Stimulated activated CD4-positive, alpha-beta T cell treated with anti-CD3 and anti-CD28 coated beads, TNF-alpha, amount 100 ng/mL, for 48 hours (primary cell): ENCODE results near the gene KNSTRN.

Experiments
- DNase-seq, 3 donors: peaks; one replicate each; pipeline ENCODE4 v3.0.0-alpha.2; 2020; ENCODE audit warnings: low read depth in 3 of 3

KNSTRN gene

DNA sequence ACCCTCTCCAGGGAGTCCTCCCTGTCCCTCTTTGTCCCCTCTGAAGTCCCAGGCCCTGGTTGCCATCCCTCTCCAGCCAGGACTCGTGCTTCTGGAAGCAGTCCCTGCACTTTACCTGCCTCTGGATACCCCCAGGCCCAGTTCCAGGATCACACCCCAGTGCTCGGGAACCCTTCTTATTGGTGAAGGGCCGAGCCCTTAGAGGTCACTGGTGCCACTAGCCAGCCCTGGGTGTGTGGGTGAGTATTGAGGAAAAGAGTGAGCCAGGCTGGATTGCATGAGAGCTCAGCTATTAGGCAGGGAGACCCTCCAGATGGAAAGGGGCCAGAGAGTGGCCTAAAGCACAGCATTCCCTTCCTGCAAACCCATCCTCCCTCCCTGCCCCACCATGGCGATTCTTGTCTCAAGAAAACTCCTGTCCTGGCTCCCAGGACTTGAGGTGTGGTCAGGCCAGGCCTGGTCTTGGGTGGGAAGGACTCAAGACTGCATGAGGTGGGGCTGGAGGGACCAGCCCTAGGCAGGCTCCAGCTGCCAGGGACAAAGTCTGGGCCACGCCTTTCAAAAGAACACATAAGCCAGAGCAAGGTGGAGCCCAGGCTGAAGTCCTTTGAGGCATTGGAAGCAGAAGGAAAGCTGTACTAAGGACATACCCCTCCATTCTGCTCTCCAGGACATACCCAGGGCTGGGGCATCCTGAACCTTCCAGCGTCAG is 36.5 kb upstream of the KNSTRN start:
- DNase-seq, result no peak

DNA sequence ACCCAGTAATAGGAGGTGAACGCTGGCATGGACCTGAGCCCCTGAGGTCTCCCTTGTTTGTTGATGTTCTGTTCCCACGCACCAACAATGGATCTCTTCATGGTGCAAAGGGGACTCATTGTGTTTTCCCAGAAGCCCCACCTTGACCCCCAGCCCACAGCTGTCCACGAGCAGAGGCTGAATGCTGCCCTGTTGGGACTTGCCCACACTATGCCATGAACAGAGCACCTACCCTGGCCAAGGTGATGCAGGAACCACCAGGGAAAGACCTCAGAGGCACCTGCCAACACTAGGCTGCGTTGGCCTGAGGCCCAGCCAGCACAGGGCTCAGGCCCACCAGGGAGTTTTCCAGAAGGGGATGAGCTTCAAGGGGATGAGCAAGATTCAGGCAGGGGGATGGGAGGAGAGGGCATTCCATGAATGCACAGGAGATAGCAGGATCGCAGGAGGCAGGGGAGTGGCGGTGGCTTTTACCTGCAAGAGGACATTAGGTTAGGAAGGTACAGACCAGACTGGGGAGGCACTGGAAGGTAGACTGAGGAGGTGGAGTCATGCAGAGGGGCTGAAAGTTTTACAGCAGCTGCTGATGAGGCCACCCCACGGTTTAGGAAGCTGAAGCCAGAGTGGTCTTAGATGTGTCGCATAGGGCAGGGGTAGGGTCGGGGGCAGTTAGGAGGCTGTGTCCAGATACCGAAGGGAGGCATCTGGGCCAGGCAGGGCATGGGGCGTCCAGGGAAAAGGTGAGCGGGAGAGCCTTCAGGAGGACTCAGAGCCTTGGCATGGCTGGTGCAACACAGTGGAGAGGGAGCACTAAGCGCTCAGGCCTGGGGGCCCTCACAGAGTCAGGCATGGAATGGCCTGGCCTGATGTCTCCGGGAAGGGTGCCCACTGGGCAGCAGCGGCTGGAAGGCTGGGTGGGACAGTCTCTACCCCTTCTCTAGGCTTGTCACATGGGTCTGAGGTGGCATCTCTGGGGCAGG is 35.7 kb upstream of the KNSTRN start:
- no peak for DNase-seq

DNA sequence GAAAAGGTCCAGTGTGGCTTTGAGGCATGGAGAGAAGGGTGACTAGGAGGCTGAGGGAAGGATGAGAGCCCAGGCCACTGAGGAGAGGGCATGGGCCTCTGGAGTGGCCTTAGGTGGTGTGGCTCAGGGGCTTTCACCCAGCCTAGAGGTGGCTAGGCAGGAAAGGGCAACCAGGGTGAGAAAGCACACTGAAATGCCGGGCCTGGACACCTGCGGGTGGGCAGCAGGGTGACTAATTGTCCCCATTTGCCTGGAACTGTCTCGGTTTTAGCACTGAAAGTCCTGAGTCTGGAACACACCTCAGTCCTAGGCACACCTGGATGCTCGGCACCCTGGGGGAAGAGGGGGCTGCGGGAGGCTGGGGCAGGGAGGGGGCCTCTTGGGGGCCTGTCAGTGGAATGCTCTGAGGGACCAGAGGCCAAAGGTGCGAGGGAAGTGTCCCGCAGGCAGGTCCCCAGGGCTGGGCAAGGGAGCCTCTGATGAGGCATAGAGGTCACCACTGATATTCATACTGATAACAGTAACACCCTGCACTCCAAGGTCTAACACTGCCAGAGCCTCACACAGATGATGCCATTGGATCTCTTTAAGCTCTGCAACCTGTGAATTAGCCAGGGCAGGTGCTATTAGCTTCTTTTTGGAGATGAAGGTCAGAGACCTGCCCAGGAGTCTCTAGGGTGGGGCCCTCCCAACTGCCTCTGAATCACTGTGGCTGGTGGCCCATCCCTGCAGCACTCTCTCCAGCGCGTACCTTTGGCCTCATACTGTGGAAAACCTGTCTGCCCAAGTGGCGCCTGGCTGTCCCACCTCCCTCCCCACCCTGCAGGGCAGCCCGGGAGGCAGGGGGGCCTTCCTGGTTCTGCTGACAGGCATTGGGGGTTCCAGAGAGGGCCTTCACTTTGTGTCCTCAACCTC is 34.7 kb upstream of the KNSTRN start:
- DNase-seq, result no peak

DNA sequence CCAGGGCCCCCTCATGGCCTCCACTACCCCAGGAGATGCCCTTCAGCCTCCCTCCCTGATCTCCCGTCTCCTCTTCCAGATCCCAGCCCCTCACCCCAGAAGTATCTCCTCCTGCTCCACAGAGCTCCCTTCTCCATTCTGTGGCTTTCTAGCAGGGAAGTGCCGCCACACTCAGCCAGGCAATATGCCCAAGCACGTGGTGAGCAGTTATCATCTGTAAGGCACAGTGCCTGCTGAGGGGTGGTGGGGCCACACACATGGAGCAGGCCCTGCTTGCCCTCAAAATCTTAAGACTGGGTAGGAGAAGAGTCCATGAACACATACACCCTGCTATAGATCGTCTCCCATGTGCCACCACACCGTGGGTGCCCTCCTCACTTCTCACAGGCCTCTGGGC is 34.0 kb upstream of the KNSTRN start:
- no peak for DNase-seq

DNA sequence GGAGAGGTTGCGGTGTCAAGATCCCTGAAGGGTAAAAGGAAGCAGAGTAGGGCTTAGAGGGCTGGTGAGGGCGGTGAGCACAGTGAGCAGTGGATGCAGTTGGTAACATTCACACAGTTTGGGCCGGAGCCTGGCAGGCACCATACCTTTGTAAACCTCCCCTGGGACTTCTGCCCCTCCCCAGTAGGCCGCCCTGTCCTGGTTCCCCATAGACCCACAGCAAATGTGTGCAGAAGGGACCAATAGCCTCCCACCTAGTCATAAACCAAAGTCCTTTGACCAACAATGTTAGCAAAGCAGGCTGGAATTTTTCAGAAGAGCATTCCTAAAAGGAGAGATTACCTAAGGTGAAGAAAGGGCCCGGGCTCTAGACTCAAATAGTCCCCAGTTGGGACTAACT is 33.4 kb upstream of the KNSTRN start:
- DNase-seq, result no peak

DNA sequence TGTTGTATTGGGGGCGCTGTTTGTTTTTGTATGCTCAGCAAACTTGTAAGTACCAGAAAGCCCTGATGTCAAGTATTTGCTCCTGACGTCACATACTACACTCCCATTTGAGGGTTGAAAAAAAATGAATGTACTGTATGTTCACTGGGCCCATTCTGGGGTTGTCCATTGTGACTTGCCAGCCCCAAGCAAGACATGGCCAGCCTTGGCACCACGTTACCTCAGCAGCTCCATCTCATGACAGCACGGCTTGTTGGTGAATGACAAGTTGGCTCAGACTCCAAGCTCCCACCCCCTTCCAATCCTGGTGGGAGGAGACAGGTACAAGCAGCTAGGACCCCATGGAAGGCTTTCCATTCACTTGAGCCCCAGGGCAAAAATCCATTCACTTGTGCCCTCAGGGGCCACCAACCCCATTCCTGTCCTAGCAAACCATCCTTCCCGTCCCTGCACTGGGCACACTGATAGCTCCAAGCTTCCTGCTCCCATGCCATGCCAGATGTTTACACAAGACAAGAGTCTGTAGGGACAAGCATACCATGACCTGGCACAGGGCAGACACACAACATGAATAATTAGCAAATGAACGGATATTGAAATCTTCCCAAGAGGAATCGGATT is 30.1 kb upstream of the KNSTRN start:
- DNase-seq, result no peak

DNA sequence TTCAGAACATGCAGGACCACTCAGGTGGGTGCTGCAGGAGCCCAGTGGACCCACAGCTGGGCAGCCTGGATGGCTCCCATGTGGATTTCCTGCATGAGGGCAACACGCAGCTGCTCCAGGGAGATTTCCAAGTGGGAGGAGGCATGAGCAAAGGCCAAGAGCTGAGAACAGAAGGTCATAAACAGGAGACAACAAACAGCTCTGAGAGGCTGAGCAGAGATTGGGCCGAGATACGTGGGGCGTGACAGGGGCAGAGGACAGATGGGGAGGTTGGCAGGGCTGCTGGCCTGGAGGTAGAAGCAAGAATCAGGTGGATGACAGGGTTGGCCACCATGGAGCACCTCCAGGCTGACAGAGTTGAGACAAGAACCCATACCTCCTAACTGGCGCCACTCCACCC is 28.8 kb upstream of the KNSTRN start:
- DNase-seq, result no peak

DNA sequence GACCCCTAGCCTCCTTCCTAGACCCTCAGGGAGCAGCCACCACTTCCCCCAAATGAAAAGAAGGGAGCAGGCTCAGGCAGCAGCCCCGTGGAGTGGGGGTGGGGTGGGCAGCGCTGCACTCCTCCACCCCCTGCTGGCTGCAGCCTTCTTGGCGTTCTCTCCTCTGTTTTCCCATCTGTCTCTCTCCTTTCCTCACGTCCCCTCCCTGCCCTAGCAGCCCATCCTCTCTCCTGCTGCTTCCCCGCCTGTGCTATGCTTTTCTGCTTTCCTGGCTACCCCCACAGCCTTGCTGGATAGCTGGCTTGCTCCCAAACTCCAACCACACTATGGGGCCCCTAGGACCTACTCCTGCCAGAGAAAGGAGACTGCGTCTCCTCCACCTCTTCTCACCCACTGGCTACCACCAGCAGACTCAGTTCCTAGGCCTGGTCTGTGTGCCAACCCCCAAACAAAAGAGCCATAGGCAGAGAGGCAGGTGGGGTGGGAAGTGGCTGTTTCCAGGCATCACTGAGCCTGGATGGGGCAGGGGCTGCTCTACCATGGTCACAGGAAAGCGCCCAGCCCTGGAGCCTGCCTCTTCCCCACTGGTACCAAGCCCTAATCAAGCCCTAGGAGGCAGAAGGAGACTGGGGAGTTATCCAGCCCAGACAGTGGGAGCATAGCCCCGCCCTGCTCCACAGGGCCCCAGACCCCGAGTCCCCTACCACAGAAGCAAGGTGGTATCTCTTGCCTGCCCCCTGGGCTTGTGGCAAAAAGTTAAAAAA is 27.9 kb upstream of the KNSTRN start:
- no peak for DNase-seq

DNA sequence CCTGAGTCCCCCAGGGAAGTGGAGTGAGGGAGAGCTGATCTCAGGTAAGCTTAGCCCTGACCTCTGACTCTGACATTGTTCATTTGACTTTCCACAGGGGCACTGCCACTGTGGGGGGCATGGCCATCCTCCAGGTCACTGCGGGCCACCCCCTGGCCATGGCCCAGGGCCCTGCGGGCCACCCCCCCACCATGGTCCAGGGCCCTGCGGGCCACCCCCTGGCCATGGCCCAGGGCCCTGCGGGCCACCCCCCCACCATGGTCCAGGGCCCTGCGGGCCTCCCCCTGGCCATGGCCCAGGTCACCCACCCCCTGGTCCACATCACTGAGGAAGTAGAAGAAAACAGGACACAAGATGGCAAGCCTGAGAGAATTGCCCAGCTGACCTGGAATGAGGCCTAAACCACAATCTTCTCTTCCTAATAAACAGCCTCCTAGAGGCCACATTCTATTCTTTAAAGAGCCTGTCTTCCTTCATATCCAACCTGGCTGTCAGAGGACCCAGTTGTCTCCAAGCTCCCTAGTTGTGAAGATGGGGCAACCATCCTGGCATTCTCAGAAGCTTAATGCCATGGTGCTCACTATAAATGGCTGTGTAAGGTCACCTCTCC is 26.4 kb upstream of the KNSTRN start:
- no peak for DNase-seq

DNA sequence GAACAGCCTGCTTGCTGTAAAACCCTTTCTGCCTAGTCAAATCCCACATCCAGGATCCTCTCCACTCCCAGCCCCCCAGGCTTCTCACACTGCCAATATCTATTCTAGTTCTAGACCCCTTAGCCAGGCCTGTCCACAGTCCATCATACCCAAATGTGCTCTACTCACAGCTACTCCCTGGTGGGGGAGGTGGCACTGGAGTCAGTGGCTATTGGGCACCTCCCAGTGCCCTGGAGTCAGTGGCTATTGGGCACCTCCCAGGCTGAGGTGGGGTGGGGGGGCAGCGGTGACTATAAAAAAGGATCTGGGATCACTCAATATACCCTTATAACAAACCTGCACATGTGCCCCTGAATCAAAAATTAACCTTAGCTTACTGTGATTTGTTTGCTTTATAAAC is 25.3 kb upstream of the KNSTRN start:
- no peak for DNase-seq

DNA sequence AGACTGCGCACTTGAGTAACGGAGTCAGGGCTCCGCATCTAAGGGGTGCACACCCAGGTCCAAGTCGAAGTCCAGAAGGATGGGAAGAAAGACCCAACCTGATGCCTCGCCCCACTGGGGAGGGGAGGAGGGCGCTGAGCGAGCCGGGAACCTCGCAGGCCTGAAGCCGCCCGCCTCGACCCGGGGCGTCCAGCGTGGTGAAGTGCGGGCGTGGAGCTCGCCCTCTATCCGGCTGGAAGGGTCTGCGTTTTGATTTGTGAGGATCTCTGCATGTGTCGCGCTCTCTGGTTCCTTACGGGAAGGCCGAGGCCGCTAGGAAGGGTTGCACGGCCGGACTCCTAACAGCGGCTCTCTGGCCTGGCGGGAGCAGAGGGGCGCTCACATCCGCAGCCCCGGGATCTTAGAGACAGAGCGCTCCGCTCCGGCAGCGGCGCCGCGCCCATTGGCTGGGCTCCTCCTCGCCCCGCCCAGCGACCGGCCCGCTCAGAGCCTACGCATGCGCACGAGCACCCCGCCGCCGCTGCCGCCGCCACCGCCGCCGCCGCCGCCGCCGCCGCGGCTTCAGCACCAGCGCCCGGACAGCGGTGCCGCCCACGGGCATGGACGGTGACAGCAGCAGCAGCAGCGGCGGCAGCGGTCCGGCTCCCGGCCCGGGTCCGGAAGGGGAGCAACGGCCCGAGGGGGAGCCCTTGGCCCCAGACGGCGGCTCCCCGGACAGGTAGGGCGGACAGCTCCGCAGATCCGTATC is 24.6 kb upstream of the KNSTRN start, which contains the start of gene DISP2:
Gene DISP2 (plus strand): TSS at position 497 of the 748 bp plus-strand sequence. CDS start 103 bp downstream, at position 600.
- peak; percentile 80 to 86 (median 84) for DNase-seq

DNA sequence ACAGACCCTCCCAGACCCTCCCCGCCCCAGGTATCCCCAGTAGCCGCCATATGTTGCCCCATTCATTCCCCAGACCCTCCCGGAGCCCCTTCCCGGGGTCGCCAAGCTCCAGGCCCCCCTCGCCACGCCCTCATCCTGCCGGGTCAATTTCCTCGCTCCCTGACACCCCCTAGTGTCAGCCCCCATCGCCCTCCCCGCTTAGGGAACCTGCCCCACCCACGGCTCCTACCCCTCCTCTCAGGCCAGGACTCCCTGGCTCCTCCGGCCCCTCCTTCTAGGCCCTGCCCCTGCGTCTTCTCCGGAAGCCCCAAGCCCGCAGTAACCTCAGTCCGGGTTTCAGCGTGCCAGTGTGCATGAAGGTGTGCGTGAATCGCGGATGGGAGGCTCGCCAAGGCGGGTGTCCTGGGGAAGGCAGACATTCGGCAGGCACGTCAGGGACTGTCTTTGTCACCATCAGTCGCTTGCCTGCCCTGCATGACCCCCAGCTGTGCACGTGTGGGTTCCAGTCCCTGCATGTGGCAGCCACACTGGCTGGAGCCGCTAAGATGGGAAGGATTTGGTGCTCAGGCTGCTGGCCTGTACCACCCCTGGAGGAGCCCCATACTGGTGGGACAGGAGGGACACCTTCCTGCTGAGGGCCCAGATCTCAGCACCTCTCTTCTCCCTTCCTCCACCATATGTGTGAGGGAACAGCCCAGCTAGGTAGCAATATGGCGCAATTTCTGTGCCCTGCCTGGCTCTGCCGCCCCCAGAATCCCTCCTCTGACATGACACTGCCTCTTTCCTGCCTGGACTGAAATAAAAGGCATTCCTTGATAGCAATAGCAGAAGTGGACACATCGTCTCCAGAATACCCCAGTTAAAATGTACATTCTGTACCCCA is 23.8 kb upstream of the KNSTRN start:
- DNase-seq, result no peak

DNA sequence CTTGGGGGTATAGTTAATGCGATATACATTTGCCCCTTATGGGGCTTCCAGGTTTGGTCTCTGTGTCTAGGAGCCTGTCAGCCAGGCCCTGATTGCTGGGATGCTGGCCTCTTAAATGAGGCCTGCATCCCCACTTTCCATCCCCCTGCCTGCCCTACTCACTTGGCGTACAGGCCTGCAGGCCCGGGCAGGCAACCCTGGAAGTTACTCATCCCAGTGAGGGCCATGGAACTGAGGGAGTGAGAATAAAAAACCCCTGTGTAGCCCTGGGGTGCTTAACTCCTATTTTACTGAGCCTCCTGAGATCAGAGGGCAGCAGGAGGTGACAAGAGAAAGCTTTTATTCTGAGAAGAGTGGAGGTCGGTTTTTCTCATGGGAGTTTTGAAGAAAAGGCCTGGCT is 22.5 kb upstream of the KNSTRN start:
- DNase-seq, result no peak

DNA sequence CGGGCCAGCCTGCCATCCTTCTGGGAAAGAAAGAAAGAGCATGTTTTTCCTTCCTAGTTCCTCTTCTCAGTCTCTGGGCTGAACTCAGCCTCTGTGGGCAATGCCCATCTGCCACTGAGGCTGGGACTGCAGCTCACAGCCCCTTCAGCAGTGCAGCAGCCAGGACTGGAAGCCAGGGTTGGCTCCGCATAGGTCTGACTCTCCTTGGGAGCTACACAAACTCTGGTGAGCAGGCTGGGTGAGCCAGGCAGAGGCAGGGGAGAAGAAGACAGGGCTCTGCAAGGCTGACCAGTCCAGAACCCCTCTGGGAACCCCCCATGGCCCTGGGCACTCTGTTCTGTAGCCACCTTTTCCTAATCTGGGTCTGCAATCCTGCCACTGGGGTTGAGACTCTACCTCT is 20.9 kb upstream of the KNSTRN start:
- DNase-seq, result no peak

DNA sequence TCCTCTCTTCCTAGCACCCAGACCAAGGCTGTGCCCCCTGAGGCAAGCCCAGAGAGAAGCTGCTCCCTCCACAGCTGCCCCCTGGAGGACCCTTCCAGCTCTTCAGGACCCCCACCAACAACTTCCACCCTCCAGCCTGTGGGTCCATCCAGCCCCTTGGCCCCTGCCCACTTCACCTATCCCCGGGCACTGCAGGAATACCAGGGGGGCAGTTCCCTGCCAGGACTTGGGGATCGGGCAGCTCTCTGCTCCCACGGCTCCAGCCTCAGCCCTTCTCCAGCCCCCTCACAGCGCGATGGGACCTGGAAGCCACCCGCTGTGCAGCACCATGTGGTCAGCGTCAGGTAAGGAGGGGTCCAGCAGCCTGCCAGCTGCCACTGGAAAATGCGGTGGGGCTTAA is 18.9 kb upstream of the KNSTRN start:
- DNase-seq, result no peak

DNA sequence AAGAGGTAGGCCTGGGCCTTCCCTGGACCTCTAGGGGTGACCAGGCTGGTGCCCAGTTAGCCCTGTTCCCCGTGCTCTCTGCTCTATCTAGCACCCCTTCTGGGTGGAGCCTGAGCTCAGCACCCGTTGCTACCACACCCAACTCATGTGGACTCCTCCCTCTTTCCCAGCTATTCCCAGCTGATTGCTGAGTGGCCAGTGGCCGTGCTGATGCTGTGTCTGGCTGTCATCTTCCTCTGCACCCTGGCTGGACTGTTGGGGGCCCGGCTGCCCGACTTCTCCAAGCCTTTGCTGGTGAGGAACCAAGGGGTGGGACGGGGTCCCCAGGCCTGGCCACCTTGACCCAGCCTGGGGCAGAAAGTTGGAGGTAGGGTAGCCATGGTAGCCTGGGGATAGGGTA is 18.3 kb upstream of the KNSTRN start:
- no peak for DNase-seq

DNA sequence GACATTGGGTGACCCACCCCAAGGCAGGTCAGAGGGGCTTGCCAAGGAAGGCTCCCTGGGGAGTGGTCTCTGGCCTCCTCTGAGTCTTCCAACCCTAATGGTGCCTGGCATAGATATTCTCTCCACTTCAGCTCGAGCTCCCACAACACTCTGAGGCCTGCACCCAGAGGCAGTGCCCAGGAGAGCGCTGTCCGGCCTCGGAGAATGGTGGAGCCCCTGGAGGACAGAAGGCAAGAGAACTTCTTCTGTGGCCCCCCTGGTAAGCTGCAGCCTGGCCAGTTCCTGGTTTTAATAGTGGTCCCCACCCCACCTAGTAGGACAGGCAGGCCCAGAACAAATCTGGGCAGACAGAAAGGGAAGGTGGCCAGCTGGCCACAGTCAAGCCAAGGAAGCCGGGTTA is 17.5 kb upstream of the KNSTRN start:
- DNase-seq, result no peak

DNA sequence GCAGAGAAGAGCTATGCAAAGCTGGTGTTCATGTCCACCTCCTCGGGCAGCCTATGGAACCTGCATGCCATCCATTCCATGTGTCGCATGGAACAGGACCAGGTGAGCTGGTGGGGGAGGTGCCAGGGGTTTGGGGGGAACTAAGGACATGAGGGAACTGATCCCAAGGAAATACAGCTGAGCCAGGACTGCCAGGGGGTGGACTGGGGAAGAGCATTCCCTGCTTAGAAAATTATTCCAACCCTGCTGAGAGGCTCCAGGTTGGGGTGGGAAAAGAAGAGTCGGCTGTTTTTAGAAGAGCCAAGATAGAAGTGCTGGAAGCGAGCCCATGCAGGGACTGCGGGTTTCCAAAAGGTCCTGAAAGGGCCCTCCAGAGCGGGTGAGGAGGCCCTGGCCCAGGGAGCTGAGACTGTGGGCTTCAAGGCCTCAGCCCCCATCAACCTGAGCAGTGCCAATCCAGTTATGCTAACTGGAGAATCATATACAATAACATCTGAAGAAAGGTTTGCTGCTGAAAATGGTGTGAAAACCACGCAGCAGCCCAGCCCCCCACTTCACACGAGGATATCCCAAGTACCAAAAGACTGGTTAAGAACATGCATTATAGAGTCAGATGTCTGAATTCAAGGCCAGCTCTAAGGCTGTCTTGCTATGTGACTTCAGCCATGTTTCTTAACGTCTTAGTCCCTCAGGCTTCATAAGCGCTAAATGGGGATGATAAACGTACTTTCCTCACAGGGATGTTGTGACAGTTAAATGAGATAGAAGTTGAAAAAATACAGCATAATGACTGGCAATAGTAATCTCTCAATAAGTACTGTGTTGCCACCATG is 16.7 kb upstream of the KNSTRN start:
- no peak for DNase-seq
